Stimulated activated naive CD4-positive, alpha-beta T cell (primary cell): ENCODE measurements around the gene ZNF660.

Experiments used
- DNase-seq, 6 experiments: peaks; one replicate each; lab custom pipeline; 2025; lab: John Stamatoyannopoulos, UW

The ZNF660 gene

GRCh38 chr3:44632193-44632592 is 47.4 kb downstream of the ZNF660 start:
- DNase-seq, result no peak

DNA sequence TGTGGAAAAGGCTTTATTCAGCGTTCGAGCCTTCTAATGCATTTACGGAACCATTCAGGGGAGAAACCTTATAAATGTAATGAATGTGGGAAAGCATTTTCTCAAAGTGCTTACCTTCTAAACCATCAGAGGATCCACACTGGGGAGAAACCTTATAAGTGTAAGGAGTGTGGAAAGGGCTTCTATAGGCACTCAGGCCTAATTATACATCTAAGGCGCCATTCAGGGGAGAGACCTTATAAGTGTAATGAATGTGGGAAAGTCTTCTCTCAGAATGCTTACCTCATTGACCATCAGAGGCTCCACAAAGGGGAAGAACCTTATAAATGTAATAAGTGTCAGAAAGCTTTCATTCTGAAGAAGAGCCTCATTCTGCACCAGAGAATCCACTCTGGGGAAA is 57.6 kb downstream of the ZNF660 start:
- no peak for DNase-seq

DNA sequence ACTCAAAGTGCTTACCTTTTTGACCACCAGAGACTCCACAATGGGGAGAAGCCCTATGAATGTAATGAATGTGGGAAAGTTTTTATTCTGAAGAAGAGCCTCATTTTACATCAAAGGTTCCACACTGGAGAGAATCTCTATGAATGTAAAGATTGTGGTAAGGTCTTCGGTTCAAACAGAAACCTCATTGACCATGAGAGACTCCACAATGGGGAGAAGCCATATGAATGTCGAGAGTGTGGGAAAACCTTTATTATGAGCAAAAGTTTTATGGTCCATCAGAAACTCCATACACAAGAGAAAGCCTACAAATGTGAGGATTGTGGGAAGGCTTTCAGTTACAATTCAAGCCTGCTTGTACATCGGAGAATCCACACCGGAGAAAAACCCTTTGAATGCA is 58.3 kb downstream of the ZNF660 start:
- DNase-seq, result no peak

DNA sequence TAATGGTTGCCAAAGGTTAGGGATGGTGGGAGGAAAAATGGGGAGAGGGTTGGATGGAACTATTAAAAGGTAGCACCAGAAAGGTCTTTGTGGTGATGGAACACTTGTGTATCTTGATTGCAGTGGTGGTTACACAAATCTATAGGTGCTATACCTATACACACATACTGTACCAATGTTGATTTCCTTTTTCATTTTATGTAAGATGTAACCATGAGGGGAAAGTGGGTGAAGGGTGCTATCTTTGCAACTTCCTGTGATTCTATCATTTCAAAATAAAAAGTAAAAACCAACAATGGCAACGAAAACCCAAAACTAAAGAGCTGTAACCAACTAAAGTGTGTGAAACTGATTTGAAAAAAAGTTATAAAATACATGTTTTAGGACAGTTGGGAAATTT is 63.0 kb downstream of the ZNF660 start:
- no peak for DNase-seq

- DNase-seq, result no peak
Measured at GRCh38 chr3:44648564-44649229, 63.9 kb downstream of the ZNF660 start, which contains the start of gene ZNF35. Gene ZNF35, plus strand, starts transcription at chr3:44648732. Its CDS starts 2,336 bp downstream, at chr3:44651068.
